Measurements from ENCODE around the gene DYNC1LI2.

GRCh38 chr16:66677836-66678235 is 73.6 kb downstream of the DYNC1LI2 start:
- TF ChIP-seq CTCF (IDR thresholded peaks at IDR 0.05) (no peak), EZH2 (IDR thresholded peaks at IDR 0.05) (no peak), EZH2phosphoT487 (IDR thresholded peaks at IDR 0.05) (no peak)
